DND-41 (cell line): ENCODE measurements around the gene ATXN7.

Source experiments
- ATAC-seq: fragments of 200-7000 bp; cut with Tn5 transposase; 3 replicates; pipeline ENCODE4 v1.9.1; 2021; ENCODE audit warnings: low read depth; ENCODE audit not compliant: insufficient read depth
- DNase-seq: peaks from one replicate; pipeline ENCODE4 v3.0.0-alpha.2; 2020
- H2AFZ ChIP-seq: 2 replicates; pipeline ENCODE4 v1.6.0; 2012; ENCODE audit warnings: low read depth, low read length
- H3K27ac ChIP-seq: 2 replicates; pipeline ENCODE4 v1.5.1; 2012; ENCODE audit warnings: low read length, inconsistent platforms
- H3K27me3 ChIP-seq: fragments of 200-600 bp; sonication (generic); 2 replicates; pipeline ENCODE4 v1.6.0; 2012; ENCODE audit warnings: low read length, mild to moderate bottlenecking, inconsistent platforms; ENCODE audit not compliant: insufficient read depth, poor library complexity
- H3K36me3 ChIP-seq: 2 replicates; pipeline ENCODE4 v1.5.1; 2012; ENCODE audit warnings: low read length, inconsistent platforms; ENCODE audit not compliant: insufficient read depth
- H3K4me1 ChIP-seq: 2 replicates; pipeline ENCODE4 v1.5.1; 2012; ENCODE audit warnings: mild to moderate bottlenecking, low read length; ENCODE audit not compliant: insufficient read depth
- H3K4me2 ChIP-seq: 2 replicates; pipeline ENCODE4 v1.6.0; 2012; ENCODE audit warnings: mild to moderate bottlenecking, moderate library complexity, low read length, inconsistent platforms; ENCODE audit not compliant: insufficient read depth
- H3K4me3 ChIP-seq, 2 experiments: fragments of 200-600 bp in 1 of 2; shearing (Covaris generic) in 1 of 2; 2 replicates each; pipeline ENCODE4 v1.5.1; 2012 to 2016; ENCODE audit warnings: inconsistent platforms in 2 of 2, low read length in 2 of 2, mild to moderate bottlenecking in 2 of 2, low read depth in 1 of 2, moderate library complexity in 1 of 2
- H3K79me2 ChIP-seq: 2 replicates; pipeline ENCODE4 v1.6.0; 2012; ENCODE audit warnings: low read length, inconsistent platforms; ENCODE audit not compliant: insufficient read depth
- H3K9ac ChIP-seq: 2 replicates; pipeline ENCODE4 v1.6.0; 2012; ENCODE audit warnings: low read depth, mild to moderate bottlenecking, inconsistent platforms, low read length, moderate library complexity
- H3K9me3 ChIP-seq: 2 replicates; pipeline ENCODE4 v1.5.1; 2012; ENCODE audit warnings: low read length, moderate library complexity, mild to moderate bottlenecking, inconsistent platforms; ENCODE audit not compliant: insufficient read depth, severe bottlenecking
- H4K20me1 ChIP-seq: 2 replicates; pipeline ENCODE4 v1.6.0; 2012; ENCODE audit warnings: low read length; ENCODE audit not compliant: insufficient read depth
- CTCF ChIP-seq: IDR thresholded peaks from 2 replicates; pipeline ENCODE4 v1.5.1; 2012; ENCODE audit warnings: borderline replicate concordance, low read length, moderate library complexity, mild to moderate bottlenecking; ENCODE audit not compliant: poor library complexity, severe bottlenecking; ENCODE audit errors: extremely low read depth
- EZH2 ChIP-seq: IDR thresholded peaks from 3 replicates; pipeline ENCODE4 v1.6.1; 2012; ENCODE audit warnings: borderline replicate concordance, low read depth, mild to moderate bottlenecking, moderate library complexity, low read length, inconsistent platforms; ENCODE audit not compliant: severe bottlenecking

Gene ATXN7

GRCh38 chr3:64027658-64028057 lies 164.0 kb downstream of the ATXN7 start:
- no peak for TF ChIP-seq CTCF
- no peak for TF ChIP-seq EZH2
- Histone ChIP-seq H3K9ac (no peak overlapping the region), H3K4me2 (no peak overlapping the region), H2AFZ (no peak overlapping the region), H3K36me3 (peaks cover 4% of the 10 kb centered on the region; the same call in 1 of the 2 replicates), H3K27ac (no peak overlapping the region), H3K4me1 (peaks cover 18% of the 10 kb centered on the region), H4K20me1 (peaks cover 5% of the 10 kb centered on the region), H3K9me3 (no peaks in the 10 kb centered on the region), H3K27me3 (peaks cover 5% of the 10 kb centered on the region), H3K4me3 (no peak overlapping the region), H3K79me2 (peaks cover 12% of the 10 kb centered on the region)
- ATAC-seq = no peak
- no peak for DNase-seq

- Histone ChIP-seq H3K9me3 (no peaks in the 10 kb centered on the region), H3K36me3 (no peaks in the 10 kb centered on the region), H3K4me3 (no peak overlapping the region), H3K27me3 (peaks cover 5% of the 10 kb centered on the region), H4K20me1 (no peaks in the 10 kb centered on the region), H3K9ac (no peak overlapping the region), H2AFZ (no peak overlapping the region), H3K79me2 (peaks cover 2% of the 10 kb centered on the region; the same call in 1 of the 2 replicates), H3K4me2 (no peak overlapping the region), H3K27ac (no peak overlapping the region), H3K4me1 (peaks cover 14% of the 10 kb centered on the region)
- no peak for ATAC-seq
- TF ChIP-seq CTCF = no peak
- TF ChIP-seq EZH2 = no peak
- no peak for DNase-seq
Measured at GRCh38 chr3:64028754-64029153, 165.1 kb downstream of the ATXN7 start.

GRCh38 chr3:64029287-64029686 lies 165.6 kb downstream of the ATXN7 start:
- DNase-seq (no peak), ATAC-seq (no peak)
- H3K79me2 ChIP-seq = no peaks in the 10 kb centered on the region
- peaks cover 5% of the 10 kb centered on the region for H3K27me3 ChIP-seq
- no peak overlapping the region for H3K4me2 ChIP-seq
- no peaks in the 10 kb centered on the region for H3K36me3 ChIP-seq
- TF ChIP-seq EZH2 = no peak
- TF ChIP-seq CTCF = no peak
- H3K27ac ChIP-seq = no peak overlapping the region
- peaks cover 10% of the 10 kb centered on the region; the same call in 1 of the 2 replicates for H3K4me1 ChIP-seq
- H3K4me3 ChIP-seq = no peak overlapping the region
- no peaks in the 10 kb centered on the region for H4K20me1 ChIP-seq
- H3K9me3 ChIP-seq = peaks cover 3% of the 10 kb centered on the region
- no peak overlapping the region for H3K9ac ChIP-seq
- H2AFZ ChIP-seq = no peak overlapping the region

GRCh38 chr3:64030741-64031140 lies 167.1 kb downstream of the ATXN7 start:
- H3K4me3 ChIP-seq = peak overlapping the region in 1 of 2 experiments; percentile 40; a peak in 2 of 4 replicates
- ATAC-seq (peak; percentile 97), DNase-seq (peak; percentile 79)
- H3K79me2 ChIP-seq = no peaks in the 10 kb centered on the region
- H4K20me1 ChIP-seq = no peaks in the 10 kb centered on the region
- peak overlapping the region; percentile 68 for H2AFZ ChIP-seq
- peak; percentile 91 for TF ChIP-seq CTCF
- no peak for TF ChIP-seq EZH2
- peaks cover 10% of the 10 kb centered on the region; the same call in 1 of the 2 replicates for H3K4me1 ChIP-seq
- peak overlapping the region; percentile 60 for H3K4me2 ChIP-seq
- no peak overlapping the region for H3K27ac ChIP-seq
- H3K9me3 ChIP-seq = peaks cover 3% of the 10 kb centered on the region
- no peak overlapping the region for H3K9ac ChIP-seq
- no peaks in the 10 kb centered on the region for H3K36me3 ChIP-seq
- peaks cover 5% of the 10 kb centered on the region for H3K27me3 ChIP-seq
